ENCODE measurements around the gene CRELD2. TPM values are rescaled to one million over a fixed set of nuclear protein-coding genes. Genes with fewer than 3 reads are reported as not detected.

CRELD2 gene
- total RNA-seq, 3 donors from 2014 or later (not counting 1 experiment from before 2014, with no cell fraction given), result 45.1 to 69.8 (median 48.5) TPM

- Mint-ChIP-seq H3K4me1 (peaks cover 6 to 33% of the 10 kb centered on the region in 2 donors), H3K9me3 (no peaks in the 10 kb centered on the region), H3K36me3 (no peaks in the 10 kb centered on the region), H3K4me3 (peak overlapping the region; percentile 90), H3K27me3 (ENCODE audit: low read depth in 2 of 2) (no peaks in the 10 kb centered on the region), H3K27ac (peak overlapping the region; percentile 88 to 90)
- 6% methylated on average over 60 of the region's 70 CpGs for WGBS (ENCODE audit: insufficient coverage)
- H3K9me3 ChIP-seq (ENCODE audit: control insufficient read depth, insufficient read depth, low read length), result no peaks in the 10 kb centered on the region
- no peaks in the 10 kb centered on the region for H3K27me3 ChIP-seq (ENCODE audit: control insufficient read depth, insufficient read depth, low read length)
- H3K36me3 ChIP-seq (ENCODE audit: control insufficient read depth, insufficient read depth, low read length), result peaks cover 19% of the 10 kb centered on the region
- TF ChIP-seq CTCF (IDR thresholded peaks at IDR 0.05), result no peak
- DNase-seq, result peak; percentile 68 to 94
- ATAC-seq, result peak; percentile 32 to 51 (median 36)
- peak overlapping the region; percentile 60 for H3K4me3 ChIP-seq (ENCODE audit: low read length)
- intact Hi-C loops (cut with micrococcal nuclease), result no loop called here
- peak overlapping the region; percentile 86 for H3K27ac ChIP-seq (ENCODE audit: low read length)
- H3K4me1 ChIP-seq (ENCODE audit: control insufficient read depth, insufficient read depth, low read length), result peaks cover 51% of the 10 kb centered on the region
These were observed 43.7 kb downstream of the CRELD2 start for GRCh38 chr22:49962012-49962750.

- no peaks in the 10 kb centered on the region for H3K9me3 ChIP-seq (ENCODE audit: control insufficient read depth, insufficient read depth, low read length)
- TF ChIP-seq CTCF (IDR thresholded peaks at IDR 0.05), result no peak
- H3K4me1 Mint-ChIP-seq, result peaks cover 10 to 37% of the 10 kb centered on the region in 2 donors
- H3K27ac Mint-ChIP-seq, result peak overlapping the region; percentile 88 to 90
- H3K27me3 Mint-ChIP-seq (ENCODE audit: low read depth in 2 of 2), result no peaks in the 10 kb centered on the region
- H3K27me3 ChIP-seq (ENCODE audit: control insufficient read depth, insufficient read depth, low read length), result no peaks in the 10 kb centered on the region
- WGBS (ENCODE audit: insufficient coverage), result 76% methylated on average over 63 of the region's 63 CpGs
- no peak overlapping the region for H3K4me3 ChIP-seq (ENCODE audit: low read length)
- H3K9me3 Mint-ChIP-seq, result no peaks in the 10 kb centered on the region
- peak overlapping the region; percentile 74 for H3K4me3 Mint-ChIP-seq
- H3K27ac ChIP-seq (ENCODE audit: low read length), result peak overlapping the region; percentile 46
- H3K36me3 ChIP-seq (ENCODE audit: control insufficient read depth, insufficient read depth, low read length), result peaks cover 19% of the 10 kb centered on the region
- H3K36me3 Mint-ChIP-seq, result no peaks in the 10 kb centered on the region
- intact Hi-C loops (cut with micrococcal nuclease), result no loop called here
- ATAC-seq (no peak), DNase-seq (peak; percentile 21 to 36)
- peaks cover 60% of the 10 kb centered on the region for H3K4me1 ChIP-seq (ENCODE audit: control insufficient read depth, insufficient read depth, low read length)
These were observed 44.6 kb downstream of the CRELD2 start for GRCh38 chr22:49962751-49963646.

GRCh38 chr22:49963647-49964026, 45.2 kb downstream of the CRELD2 start:
- Mint-ChIP-seq H3K27ac (peak overlapping the region; percentile 88 to 90), H3K4me3 (peak overlapping the region; percentile 74), H3K9me3 (no peaks in the 10 kb centered on the region), H3K27me3 (ENCODE audit: low read depth in 2 of 2) (no peaks in the 10 kb centered on the region), H3K36me3 (no peaks in the 10 kb centered on the region), H3K4me1 (peaks cover 10 to 37% of the 10 kb centered on the region in 2 donors)
- DNase-seq (peak; percentile 15 to 49), ATAC-seq (no peak)
- Histone ChIP-seq H3K27ac (ENCODE audit: low read length) (peak overlapping the region; percentile 11), H3K4me1 (ENCODE audit: control insufficient read depth, insufficient read depth, low read length) (peaks cover 60% of the 10 kb centered on the region), H3K36me3 (ENCODE audit: control insufficient read depth, insufficient read depth, low read length) (peaks cover 19% of the 10 kb centered on the region), H3K27me3 (ENCODE audit: control insufficient read depth, insufficient read depth, low read length) (no peaks in the 10 kb centered on the region), H3K9me3 (ENCODE audit: control insufficient read depth, insufficient read depth, low read length) (no peaks in the 10 kb centered on the region), H3K4me3 (ENCODE audit: low read length) (no peak overlapping the region)
- intact Hi-C loops (cut with micrococcal nuclease), result no loop called here
- WGBS (ENCODE audit: insufficient coverage), result 66% methylated on average over 6 of the region's 6 CpGs
- no peak for TF ChIP-seq CTCF (IDR thresholded peaks at IDR 0.05)

Data from natural killer cell (primary cell).